GM15510 (cell line): ENCODE results near the gene MAN1A2.

ENCODE experiments used
- POLR2A ChIP-seq: IDR thresholded peaks from 3 replicates; pipeline ENCODE4 v1.6.1; 2011; ENCODE audit warnings: borderline replicate concordance; ENCODE audit not compliant: insufficient read length; ENCODE audit errors: extremely low read depth

The MAN1A2 gene

DNA sequence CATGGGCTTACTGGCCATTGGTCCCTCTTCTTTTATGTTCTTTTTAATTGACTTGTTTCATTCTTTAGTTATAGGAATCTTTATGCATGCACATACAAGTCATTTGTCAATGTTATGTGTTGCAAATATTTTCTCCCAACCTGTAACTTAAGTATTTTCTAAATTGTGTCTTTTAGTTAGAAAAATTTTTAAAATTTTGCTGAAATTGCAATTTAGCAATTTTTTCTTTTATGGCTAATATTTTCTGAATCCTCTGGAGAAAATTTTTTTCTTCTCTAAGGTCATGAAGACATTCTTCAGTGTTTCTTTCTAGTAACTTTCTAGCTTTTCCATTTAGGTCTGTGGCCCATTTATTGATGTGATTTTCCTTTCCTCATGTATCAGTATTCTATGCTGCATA is 189.7 kb downstream of the MAN1A2 start:
- no peak for TF ChIP-seq POLR2A

- TF ChIP-seq POLR2A = no peak
These were observed 191.9 kb downstream of the MAN1A2 start for GRCh38 chr1:117559139-117559538.

DNA sequence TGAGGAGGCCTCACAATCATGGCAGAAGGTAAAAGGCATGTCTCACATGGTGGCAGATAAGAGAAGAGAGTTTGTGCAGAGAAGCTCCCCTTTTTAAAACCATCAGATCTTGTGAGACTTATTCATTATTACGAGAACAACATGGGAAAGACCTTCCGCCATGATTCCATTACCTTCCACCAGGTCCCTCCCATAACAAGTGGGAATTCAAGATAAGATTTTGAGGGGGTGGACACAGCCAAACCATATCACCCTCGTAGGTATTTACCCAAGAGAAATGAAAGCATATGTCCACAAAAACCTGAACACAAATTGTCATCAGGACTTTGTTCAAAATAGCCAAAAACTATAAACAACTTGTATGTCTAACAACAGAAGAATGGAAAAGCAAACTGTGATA is 192.7 kb downstream of the MAN1A2 start:
- TF ChIP-seq POLR2A = no peak

DNA sequence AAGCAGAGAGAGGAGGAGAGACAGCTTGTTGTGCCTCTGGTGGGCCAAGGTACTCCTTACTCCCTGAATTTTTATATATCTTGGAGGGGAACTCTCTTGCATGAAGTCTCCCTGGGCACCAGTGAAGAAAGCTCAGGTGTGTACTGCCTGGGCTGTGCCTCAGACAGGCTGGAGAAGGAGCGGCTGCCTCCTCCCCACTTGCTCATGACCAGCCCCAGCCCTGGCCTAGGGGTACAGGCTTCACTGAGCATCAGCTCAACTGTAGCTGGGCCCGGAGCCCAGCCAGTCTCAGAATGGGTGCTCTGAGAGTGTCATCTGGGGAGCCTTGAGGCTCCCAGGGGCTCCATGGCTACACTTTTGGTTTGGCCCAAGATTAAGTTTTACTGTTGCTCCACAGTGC is 193.8 kb downstream of the MAN1A2 start:
- no peak for TF ChIP-seq POLR2A

DNA sequence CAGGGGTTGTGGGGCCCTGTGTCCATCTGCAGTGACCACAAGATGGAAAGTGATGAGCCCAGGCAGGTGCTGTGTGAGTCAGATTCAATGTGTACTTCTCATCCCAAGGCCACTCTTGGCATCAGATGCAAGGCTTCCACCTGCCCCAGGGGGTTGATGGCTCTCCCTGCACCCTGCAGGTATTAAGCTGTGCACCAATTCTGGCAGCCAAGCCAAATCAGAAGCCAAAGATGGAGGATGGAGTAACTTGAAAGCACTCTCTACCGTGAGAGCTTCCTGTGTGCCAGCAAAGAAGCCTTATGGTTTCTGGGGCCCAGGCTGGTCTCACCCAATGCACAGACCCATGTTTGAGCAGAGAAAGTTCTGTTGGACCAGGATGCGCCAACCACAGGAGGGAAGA is 194.3 kb downstream of the MAN1A2 start:
- TF ChIP-seq POLR2A = no peak

GRCh38 chr1:117562581-117563491 is 195.6 kb downstream of the MAN1A2 start:
- no peak for TF ChIP-seq POLR2A

DNA sequence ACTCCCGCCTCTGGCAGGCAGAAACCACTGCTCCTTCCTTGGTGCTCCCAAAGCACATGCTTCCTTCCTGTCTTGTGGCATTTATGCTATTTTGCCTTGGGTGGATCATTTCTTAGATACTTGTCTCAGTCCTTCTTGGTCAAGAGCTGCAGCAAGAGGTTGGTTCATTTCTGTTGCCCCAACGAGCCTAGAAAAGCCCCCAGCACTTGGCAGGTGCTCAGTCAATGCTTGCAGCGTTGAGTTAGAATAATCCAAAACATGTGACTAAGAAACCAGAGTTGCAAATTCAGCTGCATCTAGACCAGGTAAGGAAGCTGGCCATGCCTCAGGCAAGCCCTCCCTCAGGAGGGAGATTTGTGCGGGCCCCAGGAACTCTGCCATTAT is 196.2 kb downstream of the MAN1A2 start:
- no peak for TF ChIP-seq POLR2A

GRCh38 chr1:117564227-117565075 is 197.2 kb downstream of the MAN1A2 start:
- no peak for TF ChIP-seq POLR2A

GRCh38 chr1:117565076-117565556 is 197.9 kb downstream of the MAN1A2 start:
- no peak for TF ChIP-seq POLR2A

- TF ChIP-seq POLR2A = no peak
These were observed 198.7 kb downstream of the MAN1A2 start for GRCh38 chr1:117565745-117566455.

DNA sequence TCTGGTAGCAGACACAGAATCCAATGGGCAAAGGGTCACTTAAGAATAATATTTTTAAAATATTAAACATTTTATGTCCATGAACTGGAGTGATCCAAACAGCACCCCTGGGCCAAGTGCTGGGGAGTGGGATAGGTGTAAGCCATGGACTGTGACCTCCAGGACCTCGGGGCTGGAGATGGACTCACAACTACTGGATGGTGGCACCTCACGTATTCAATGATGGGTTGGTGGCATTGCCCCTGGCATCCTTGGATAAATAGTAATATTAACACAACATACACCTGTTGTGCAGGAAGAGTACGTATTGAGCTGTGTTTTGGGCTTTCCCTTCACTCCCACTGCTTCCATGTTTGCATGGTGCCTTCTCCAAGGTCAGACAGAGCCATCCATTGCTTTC is 199.3 kb downstream of the MAN1A2 start:
- TF ChIP-seq POLR2A = no peak

GRCh38 chr1:117567435-117567834 is 200.2 kb downstream of the MAN1A2 start:
- TF ChIP-seq POLR2A = no peak

GRCh38 chr1:117567976-117568375 is 200.7 kb downstream of the MAN1A2 start:
- TF ChIP-seq POLR2A = no peak

DNA sequence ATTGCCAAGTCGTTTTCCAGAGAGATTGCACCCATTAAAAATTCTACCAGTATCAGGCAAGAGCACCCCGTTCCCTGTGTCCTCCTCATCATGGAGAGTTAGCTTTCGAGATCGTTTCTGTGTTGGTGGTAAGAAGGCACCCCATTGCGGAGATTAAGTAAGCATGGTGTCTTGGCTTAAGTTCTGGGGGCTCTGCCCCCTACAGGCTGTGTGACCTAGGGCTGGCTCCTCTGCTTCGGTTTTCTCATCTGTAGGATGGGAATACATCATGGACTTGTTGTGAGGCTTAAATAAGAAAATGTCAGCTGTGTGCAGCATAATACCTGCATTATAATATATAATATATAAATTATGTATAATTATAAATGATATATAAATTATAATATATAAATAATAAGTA is 201.8 kb downstream of the MAN1A2 start:
- TF ChIP-seq POLR2A = no peak

DNA sequence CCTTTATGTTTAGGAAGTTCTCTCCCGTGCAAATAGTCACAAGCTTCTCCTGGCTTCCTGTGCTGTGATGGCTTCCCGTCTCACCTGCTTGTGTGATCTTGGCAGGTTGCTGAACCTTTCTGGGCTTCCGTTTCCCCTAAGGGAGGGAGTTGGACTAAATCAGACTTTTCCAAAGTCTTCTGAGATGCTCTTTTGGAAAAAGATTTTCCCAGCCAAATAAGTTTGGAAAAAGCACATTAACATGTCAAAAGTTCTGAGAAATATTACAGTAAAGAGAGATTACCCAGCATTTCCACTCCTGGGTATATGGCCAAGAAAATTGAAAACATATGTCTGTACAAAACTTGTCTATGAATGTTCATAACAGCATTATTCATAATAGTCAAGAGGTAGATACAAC is 202.6 kb downstream of the MAN1A2 start:
- TF ChIP-seq POLR2A = no peak
